Neural progenitor cell (in vitro differentiated cells): Measurements from ENCODE around the gene ATAD3A. TPM values are rescaled to one million over a fixed set of nuclear protein-coding genes. Genes with fewer than 3 reads are reported as not detected.
A peak's percentile ranks its signal among the peaks of the same experiment; 100 is the strongest.

Experiments used
- DNase-seq: peaks from one replicate; pipeline ENCODE4 v3.0.0-alpha.2; 2016; ENCODE audit warnings: low spot score
- H2AFZ ChIP-seq: fragments of 200-600 bp; sonication (generic); replicated peaks from 2 replicates; pipeline ENCODE4 v1.6.1; 2016; ENCODE audit warnings: antibody characterized with exemption
- H3F3A ChIP-seq: fragments of 200-600 bp; sonication (generic); 2 replicates; pipeline ENCODE4 v1.6.1; 2016; ENCODE audit warnings: antibody characterized with exemption, low read depth
- H3K27ac ChIP-seq: fragments of 200-600 bp; sonication (generic); 2 replicates; pipeline ENCODE4 v1.5.1; 2016; ENCODE audit warnings: mild to moderate bottlenecking
- H3K27me3 ChIP-seq: fragments of 200-600 bp; sonication (generic); 2 replicates; pipeline ENCODE4 v1.6.1; 2016; ENCODE audit warnings: mild to moderate bottlenecking, moderate library complexity
- H3K36me3 ChIP-seq: fragments of 200-600 bp; sonication (generic); 2 replicates; pipeline ENCODE4 v1.5.1; 2016
- H3K4me1 ChIP-seq: fragments of 200-600 bp; sonication (generic); 2 replicates; pipeline ENCODE4 v1.6.1; 2016; ENCODE audit warnings: mixed run types
- H3K4me2 ChIP-seq: fragments of 200-600 bp; sonication (generic); 2 replicates; pipeline ENCODE4 v1.6.1; 2016
- H3K4me3 ChIP-seq: fragments of 200-600 bp; sonication (generic); 2 replicates; pipeline ENCODE4 v1.5.1; 2016
- H3K79me2 ChIP-seq: fragments of 200-600 bp; sonication (generic); 2 replicates; pipeline ENCODE4 v1.6.1; 2016; ENCODE audit warnings: low read depth
- H3K9ac ChIP-seq: fragments of 200-600 bp; sonication (generic); 2 replicates; pipeline ENCODE4 v1.6.1; 2016
- H3K9me3 ChIP-seq: fragments of 200-600 bp; sonication (generic); 2 replicates; pipeline ENCODE4 v1.5.1; 2016; ENCODE audit warnings: low read depth
- H4K20me1 ChIP-seq: fragments of 200-600 bp; sonication (generic); 2 replicates; pipeline ENCODE4 v1.6.1; 2016; ENCODE audit warnings: low read depth
- H3K27ac Mint-ChIP-seq: 3 replicates; pipeline ENCODE4 v1.8.0; 2021; ENCODE audit warnings: mixed read lengths
- H3K27me3 Mint-ChIP-seq: 2 replicates; pipeline ENCODE4 v1.8.0; 2022; ENCODE audit warnings: low read depth, mild to moderate bottlenecking, inconsistent platforms, moderate library complexity, mixed read lengths; ENCODE audit not compliant: insufficient read depth
- H3K36me3 Mint-ChIP-seq: 3 replicates; pipeline ENCODE4 v1.8.0; 2021; ENCODE audit warnings: mixed read lengths
- H3K4me1 Mint-ChIP-seq: 3 replicates; pipeline ENCODE4 v1.8.0; 2021; ENCODE audit warnings: mixed read lengths
- H3K4me3 Mint-ChIP-seq: 3 replicates; pipeline ENCODE4 v1.8.0; 2021; ENCODE audit warnings: mild to moderate bottlenecking, moderate library complexity, mixed read lengths
- H3K9me3 Mint-ChIP-seq: 3 replicates; pipeline ENCODE4 v1.8.0; 2020; ENCODE audit warnings: mixed read lengths
- CTCF ChIP-seq: fragments of 200-600 bp; sonication (generic); IDR thresholded peaks from 2 replicates; pipeline ENCODE4 v1.5.1; 2017; ENCODE audit warnings: antibody characterized with exemption, mild to moderate bottlenecking
- EZH2 ChIP-seq: fragments of 200-600 bp; sonication (generic); IDR thresholded peaks from 2 replicates; pipeline ENCODE4 v1.6.1; 2017; ENCODE audit warnings: antibody characterized with exemption, mild to moderate bottlenecking, moderate library complexity
- EZH2phosphoT487 ChIP-seq: fragments of 200-600 bp; sonication (generic); IDR thresholded peaks from 2 replicates; pipeline ENCODE4 v1.6.1; 2017; ENCODE audit warnings: antibody characterized with exemption
- total RNA-seq: library from RNA; depleted of rRNA; stranded (reverse); fragments of >200 nt; gene quantifications from 2 replicates; pipeline ENCODE4 v1.2.3, GENCODE V29; 2015; ENCODE audit warnings: low replicate concordance

ATAD3A gene
- total RNA-seq, 1 donor from 2014 or later, result 7.8 TPM

GRCh38 chr1:1547476-1547875 is 35.5 kb downstream of the ATAD3A start:
- no peaks in the 10 kb centered on the region for H3K36me3 ChIP-seq

GRCh38 chr1:1548591-1548990 is 36.6 kb downstream of the ATAD3A start:
- Histone ChIP-seq H3K4me1 (no peaks in the 10 kb centered on the region), H3K36me3 (no peaks in the 10 kb centered on the region), H3K4me3 (no peak overlapping the region), H3K4me2 (no peak overlapping the region), H3K9ac (no peak overlapping the region), H3K27ac (no peak overlapping the region), H3K27me3 (no peaks in the 10 kb centered on the region), H4K20me1 (peaks cover 18% of the 10 kb centered on the region), H2AFZ (no peak overlapping the region), H3K79me2 (peaks cover 30% of the 10 kb centered on the region), H3K9me3 (no peaks in the 10 kb centered on the region), H3F3A (no peaks in the 10 kb centered on the region)
- H3K27ac Mint-ChIP-seq, result no peak overlapping the region
- no peak for TF ChIP-seq EZH2
- no peak for TF ChIP-seq EZH2phosphoT487
- no peak for TF ChIP-seq CTCF
- peaks cover 2% of the 10 kb centered on the region for H3K36me3 Mint-ChIP-seq
- peaks cover 7% of the 10 kb centered on the region for H3K27me3 Mint-ChIP-seq
- DNase-seq, result no peak
- no peaks in the 10 kb centered on the region for H3K4me1 Mint-ChIP-seq
- H3K4me3 Mint-ChIP-seq, result no peak overlapping the region
- no peaks in the 10 kb centered on the region for H3K9me3 Mint-ChIP-seq

More at GRCh38 chr1:1547476-1547875, 35.5 kb downstream of the ATAD3A start:
- no peaks in the 10 kb centered on the region for H3K9me3 ChIP-seq
- H3K27me3 Mint-ChIP-seq, result peaks cover 8% of the 10 kb centered on the region
- no peak for TF ChIP-seq EZH2
- no peak for TF ChIP-seq CTCF
- no peak for TF ChIP-seq EZH2phosphoT487
- H3K9me3 Mint-ChIP-seq, result no peaks in the 10 kb centered on the region
- no peaks in the 10 kb centered on the region for H3K4me1 ChIP-seq
- no peak for DNase-seq
- H3K27me3 ChIP-seq, result no peaks in the 10 kb centered on the region
- peaks cover 2% of the 10 kb centered on the region for H3K36me3 Mint-ChIP-seq
- H3K4me1 Mint-ChIP-seq, result no peaks in the 10 kb centered on the region
- H3K79me2 ChIP-seq, result peaks cover 23% of the 10 kb centered on the region
- H3K27ac Mint-ChIP-seq, result peak overlapping the region; percentile 25
- H3K27ac ChIP-seq, result no peak overlapping the region
- no peak overlapping the region for H3K4me3 Mint-ChIP-seq
- no peaks in the 10 kb centered on the region for H3F3A ChIP-seq
- H3K4me2 ChIP-seq, result no peak overlapping the region
- H4K20me1 ChIP-seq, result peaks cover 16% of the 10 kb centered on the region
- no peak overlapping the region for H3K9ac ChIP-seq
- H3K4me3 ChIP-seq, result no peak overlapping the region
- no peak overlapping the region for H2AFZ ChIP-seq

- Histone ChIP-seq H3K27ac (no peak overlapping the region), H3K4me2 (no peak overlapping the region), H3K4me3 (no peak overlapping the region), H3K9ac (no peak overlapping the region), H2AFZ (no peak overlapping the region), H3K9me3 (no peaks in the 10 kb centered on the region), H4K20me1 (peaks cover 21% of the 10 kb centered on the region), H3K79me2 (peaks cover 30% of the 10 kb centered on the region), H3K36me3 (no peaks in the 10 kb centered on the region), H3F3A (no peaks in the 10 kb centered on the region), H3K4me1 (no peaks in the 10 kb centered on the region), H3K27me3 (no peaks in the 10 kb centered on the region)
- TF ChIP-seq CTCF (no peak), EZH2 (no peak), EZH2phosphoT487 (no peak)
- H3K4me3 Mint-ChIP-seq, result no peak overlapping the region
- H3K36me3 Mint-ChIP-seq, result no peaks in the 10 kb centered on the region
- no peak overlapping the region for H3K27ac Mint-ChIP-seq
- peaks cover 4% of the 10 kb centered on the region for H3K4me1 Mint-ChIP-seq
- no peak for DNase-seq
- H3K9me3 Mint-ChIP-seq, result no peaks in the 10 kb centered on the region
- peaks cover 7% of the 10 kb centered on the region for H3K27me3 Mint-ChIP-seq
Measured at GRCh38 chr1:1550087-1550486, 38.1 kb downstream of the ATAD3A start.
